Measurements from ENCODE around the gene CORO1C. TPM values are rescaled to one million over a fixed set of nuclear protein-coding genes. Genes with fewer than 3 reads are reported as not detected.
"Not testable (repeated sequence)": the region's sequence is repeated elsewhere in the genome, so short reads cannot be mapped to it uniquely, and the experiment has no call there.

Gene CORO1C
- total RNA-seq, 4 donors from 2014 or later = 68.1 to 153 (median 128) TPM

DNA sequence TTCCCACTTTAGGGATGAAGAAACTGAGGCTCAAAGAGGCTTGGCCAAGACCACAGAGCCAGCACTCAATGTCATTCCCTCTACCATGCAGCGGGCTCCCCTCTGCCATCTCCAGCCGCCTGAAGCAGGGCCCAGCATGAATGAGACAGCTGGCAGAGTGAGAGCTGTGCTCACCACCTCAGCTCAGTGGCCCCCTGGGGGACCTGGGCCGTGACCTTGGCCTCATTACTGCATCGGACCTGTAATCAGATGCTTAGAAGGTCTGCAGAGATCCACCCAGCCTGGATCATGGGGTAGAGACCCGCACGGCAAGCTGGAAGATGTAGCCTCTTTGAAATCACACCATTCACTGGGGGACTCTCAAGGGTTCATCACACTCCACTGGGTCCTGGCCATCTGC, 22.7 kb upstream of the CORO1C start:
- DNase-seq = no peak
- in situ Hi-C loops (cut with MboI; ENCODE audit: low pct_ligation_motif_present in 1 of 4, low pct_unique_long_range_greater_than_20kb in 1 of 4, low sequenced_read_pairs in 3 of 4) = no loop called here
- Histone ChIP-seq H3K27ac (peak overlapping the region in 1 of 4 donors; percentile 2), H3K27me3 (no peaks in the 10 kb centered on the region), H3K9me3 (no peaks in the 10 kb centered on the region), H3K4me1 (peaks cover 4 to 30% (median 14%) of the 10 kb centered on the region in 4 donors), H3K4me3 (no peak overlapping the region), H3K36me3 (no peaks in the 10 kb centered on the region)
- WGBS, 2 donors (ENCODE audit: low coverage in 1 of 2) = 81 to 100% methylated on average over 2 to 6 of the region's 6 CpGs
- TF ChIP-seq POLR2AphosphoS5 (IDR thresholded peaks at IDR 0.05) = no peak
- no peak for TF ChIP-seq EP300 (IDR thresholded peaks at IDR 0.05; ENCODE audit: low read depth)
- intact Hi-C loops (cut with DNase I; ENCODE audit: low total_unique reads) = no loop called here

DNA sequence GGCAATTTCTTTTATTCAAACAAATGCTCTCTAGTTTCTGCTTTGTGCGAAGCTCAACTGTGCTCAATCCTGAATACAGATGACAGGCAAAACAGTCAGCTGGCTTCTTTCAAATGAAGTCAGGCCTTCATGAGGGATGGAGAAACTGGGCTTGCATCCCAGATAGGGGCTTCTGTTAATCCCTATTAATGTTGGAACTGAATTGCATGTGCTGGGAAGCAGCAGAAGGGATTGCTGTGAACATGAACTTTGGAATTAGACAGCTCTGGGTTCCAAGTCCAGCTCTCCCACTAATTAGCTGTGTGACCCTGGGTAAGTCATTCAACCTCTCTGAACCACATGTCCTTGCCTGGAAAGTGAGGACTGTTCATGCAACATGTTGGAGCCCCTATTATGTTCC, 21.1 kb upstream of the CORO1C start:
- WGBS, 2 donors (ENCODE audit: low coverage in 1 of 2) = 70% methylated on average over 1 of the region's 1 CpG; no CpG with 5 or more reads in 1 of the 2 donors
- intact Hi-C loops (cut with DNase I; ENCODE audit: low total_unique reads) = no loop called here

DNA sequence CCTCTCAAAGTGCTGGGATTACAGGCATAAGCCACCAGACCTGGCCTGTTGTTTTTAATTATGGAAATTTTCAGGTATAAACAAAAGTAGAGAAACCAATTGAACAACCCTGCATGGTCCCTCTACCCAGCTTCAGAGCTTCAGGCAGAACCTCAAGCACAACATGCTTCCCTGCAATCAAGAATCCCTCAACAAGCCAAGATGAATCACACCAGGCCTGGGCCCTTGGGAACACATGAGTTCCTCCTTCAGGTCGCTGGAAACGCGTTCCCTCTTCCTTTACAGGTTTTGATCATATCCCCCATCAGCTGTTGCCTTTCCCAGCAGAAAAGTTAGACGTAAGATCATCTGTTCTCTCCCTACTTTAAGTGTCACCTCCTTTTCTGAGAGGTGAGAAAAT, 20.5 kb upstream of the CORO1C start:
- TF ChIP-seq POLR2AphosphoS5 (IDR thresholded peaks at IDR 0.05) = no peak
- no peak for TF ChIP-seq EP300 (IDR thresholded peaks at IDR 0.05; ENCODE audit: low read depth)
- no peak for TF ChIP-seq POLR2A (IDR thresholded peaks at IDR 0.05)
- Histone ChIP-seq H3K27me3 (no peaks in the 10 kb centered on the region), H3K27ac (peak overlapping the region; percentile 37 to 73 (median 64)), H3K9me3 (no peaks in the 10 kb centered on the region), H3K4me3 (no peak overlapping the region), H3K4me1 (peaks cover 4 to 30% (median 14%) of the 10 kb centered on the region in 4 donors), H3K36me3 (no peaks in the 10 kb centered on the region)
- DNase-seq = no peak
- in situ Hi-C loops (cut with MboI; ENCODE audit: low pct_ligation_motif_present in 1 of 4, low pct_unique_long_range_greater_than_20kb in 1 of 4, low sequenced_read_pairs in 3 of 4) (no loop called here), intact Hi-C loops (cut with DNase I; ENCODE audit: low total_unique reads) (no loop called here)
- WGBS, 2 donors (ENCODE audit: low coverage in 1 of 2) = 56 to 68% methylated on average over 4 of the region's 4 CpGs

More for the DNA sequence above, 21.1 kb upstream of the CORO1C start:
- Histone ChIP-seq H3K9me3 (no peaks in the 10 kb centered on the region), H3K4me3 (no peak overlapping the region), H3K27me3 (no peaks in the 10 kb centered on the region), H3K27ac (peak overlapping the region; percentile 37 to 73 (median 64)), H3K36me3 (no peaks in the 10 kb centered on the region), H3K4me1 (peaks cover 4 to 30% (median 14%) of the 10 kb centered on the region in 4 donors)
- TF ChIP-seq POLR2A (IDR thresholded peaks at IDR 0.05) (no peak), EP300 (IDR thresholded peaks at IDR 0.05; ENCODE audit: low read depth) (no peak), POLR2AphosphoS5 (IDR thresholded peaks at IDR 0.05) (peak in 1 of 3 donors; percentile 62)
- DNase-seq = no peak
- in situ Hi-C loops (cut with MboI; ENCODE audit: low pct_ligation_motif_present in 1 of 4, low pct_unique_long_range_greater_than_20kb in 1 of 4, low sequenced_read_pairs in 3 of 4) = no loop called here

GRCh38 chr12:108751003-108751402, 19.7 kb upstream of the CORO1C start:
- intact Hi-C loops (cut with DNase I; ENCODE audit: low total_unique reads); H3K27me3 ChIP-seq; H3K9me3 ChIP-seq; in situ Hi-C loops (cut with MboI; ENCODE audit: low pct_ligation_motif_present in 1 of 4, low pct_unique_long_range_greater_than_20kb in 1 of 4, low sequenced_read_pairs in 3 of 4); DNase-seq; H3K4me3 ChIP-seq; H3K36me3 ChIP-seq: not testable (repeated sequence)
- 86% methylated on average over 4 of the region's 4 CpGs; no CpG with 5 or more reads in 1 of the 2 donors for WGBS, 2 donors (ENCODE audit: low coverage in 1 of 2)
- Histone ChIP-seq H3K27ac (peak overlapping the region; percentile 37 to 73 (median 53)), H3K4me1 (peaks cover 4 to 30% (median 14%) of the 10 kb centered on the region in 4 donors)

- Histone ChIP-seq H3K36me3 (no peaks in the 10 kb centered on the region), H3K27ac (peak overlapping the region; percentile 37 to 73 (median 53)), H3K4me1 (peaks cover 4 to 30% (median 14%) of the 10 kb centered on the region in 4 donors), H3K4me3 (no peak overlapping the region), H3K9me3 (no peaks in the 10 kb centered on the region), H3K27me3 (no peaks in the 10 kb centered on the region)
- no peak for DNase-seq
- intact Hi-C loops (cut with DNase I; ENCODE audit: low total_unique reads) = no loop called here
- in situ Hi-C loops (cut with MboI; ENCODE audit: low pct_ligation_motif_present in 1 of 4, low pct_unique_long_range_greater_than_20kb in 1 of 4, low sequenced_read_pairs in 3 of 4) = no loop called here
- 40% methylated on average over 4 of the region's 4 CpGs; no CpG with 5 or more reads in 1 of the 2 donors for WGBS, 2 donors (ENCODE audit: low coverage in 1 of 2)
- TF ChIP-seq POLR2AphosphoS5 (IDR thresholded peaks at IDR 0.05) (peak in 2 of 3 donors; percentile 36 to 37), EP300 (IDR thresholded peaks at IDR 0.05; ENCODE audit: low read depth) (no peak)
- TF ChIP-seq, protein P1, sequence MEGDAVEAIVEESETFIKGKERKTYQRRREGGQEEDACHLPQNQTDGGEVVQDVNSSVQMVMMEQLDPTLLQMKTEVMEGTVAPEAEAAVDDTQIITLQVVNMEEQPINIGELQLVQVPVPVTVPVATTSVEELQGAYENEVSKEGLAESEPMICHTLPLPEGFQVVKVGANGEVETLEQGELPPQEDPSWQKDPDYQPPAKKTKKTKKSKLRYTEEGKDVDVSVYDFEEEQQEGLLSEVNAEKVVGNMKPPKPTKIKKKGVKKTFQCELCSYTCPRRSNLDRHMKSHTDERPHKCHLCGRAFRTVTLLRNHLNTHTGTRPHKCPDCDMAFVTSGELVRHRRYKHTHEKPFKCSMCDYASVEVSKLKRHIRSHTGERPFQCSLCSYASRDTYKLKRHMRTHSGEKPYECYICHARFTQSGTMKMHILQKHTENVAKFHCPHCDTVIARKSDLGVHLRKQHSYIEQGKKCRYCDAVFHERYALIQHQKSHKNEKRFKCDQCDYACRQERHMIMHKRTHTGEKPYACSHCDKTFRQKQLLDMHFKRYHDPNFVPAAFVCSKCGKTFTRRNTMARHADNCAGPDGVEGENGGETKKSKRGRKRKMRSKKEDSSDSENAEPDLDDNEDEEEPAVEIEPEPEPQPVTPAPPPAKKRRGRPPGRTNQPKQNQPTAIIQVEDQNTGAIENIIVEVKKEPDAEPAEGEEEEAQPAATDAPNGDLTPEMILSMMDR (IDR thresholded peaks at IDR 0.05) = no peak
Observed at GRCh38 chr12:108750526-108750925, 19.2 kb upstream of the CORO1C start.

DNA sequence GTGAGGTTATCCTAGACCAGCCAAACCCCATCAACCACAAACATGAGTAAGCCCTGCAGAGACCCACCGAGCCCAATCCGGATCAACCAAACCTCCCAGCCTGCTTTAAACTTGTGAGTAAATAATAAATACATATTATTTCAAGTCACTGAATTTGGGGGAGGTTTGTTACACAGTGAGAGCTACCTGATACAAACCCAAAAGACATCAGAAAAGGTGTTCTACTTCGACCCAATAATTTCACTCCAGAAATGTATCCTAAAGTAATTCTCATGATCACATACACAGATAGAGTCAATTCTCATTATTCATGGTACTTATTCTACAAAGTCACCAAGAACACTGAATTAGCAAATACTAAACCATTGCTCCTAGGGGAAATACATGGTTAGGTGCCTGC, 16.2 kb upstream of the CORO1C start:
- Histone ChIP-seq H3K9me3 (no peaks in the 10 kb centered on the region), H3K36me3 (no peaks in the 10 kb centered on the region), H3K27me3 (no peaks in the 10 kb centered on the region), H3K4me1 (peaks cover 4 to 37% (median 13%) of the 10 kb centered on the region in 4 donors), H3K4me3 (no peak overlapping the region), H3K27ac (no peak overlapping the region)
- 90 to 92% methylated on average over 2 to 3 of the region's 3 CpGs for WGBS, 2 donors (ENCODE audit: low coverage in 1 of 2)
- in situ Hi-C loops (cut with MboI; ENCODE audit: low pct_ligation_motif_present in 1 of 4, low pct_unique_long_range_greater_than_20kb in 1 of 4, low sequenced_read_pairs in 3 of 4) = no loop called here
- TF ChIP-seq POLR2AphosphoS5 (IDR thresholded peaks at IDR 0.05) (no peak), EP300 (IDR thresholded peaks at IDR 0.05; ENCODE audit: low read depth) (no peak)
- TF ChIP-seq, protein P1 (IDR thresholded peaks at IDR 0.05) = no peak
- DNase-seq = no peak
- intact Hi-C loops (cut with DNase I; ENCODE audit: low total_unique reads) = loop anchor here (5.0 kb wide), 1 partner anchor 970 kb away; no protein-coding TSS in a partner anchor

All from transverse colon (tissue), 4 donors.